GM23248 (cell line): Measurements from ENCODE around the gene NPPB. TPM values are rescaled to one million over a fixed set of nuclear protein-coding genes. Genes with fewer than 3 reads are reported as not detected.

Experiments used
- DNase-seq: peaks from one replicate; pipeline ENCODE4 v3.0.0-alpha.2; 2015
- H2AFZ ChIP-seq: fragments of 200-600 bp; sonication (generic); 2 replicates; pipeline ENCODE4 v1.6.1; 2016; ENCODE audit warnings: antibody characterized with exemption
- H3F3A ChIP-seq: fragments of 200-600 bp; sonication (generic); 2 replicates; pipeline ENCODE4 v1.6.1; 2016; ENCODE audit warnings: mild to moderate bottlenecking, antibody characterized with exemption, mixed run types; ENCODE audit not compliant: insufficient read depth
- H3K27ac ChIP-seq: fragments of 200-600 bp; sonication (generic); 2 replicates; pipeline ENCODE4 v1.5.1; 2016; ENCODE audit warnings: mild to moderate bottlenecking
- H3K27me3 ChIP-seq: fragments of 200-600 bp; sonication (generic); replicated peaks from 2 replicates; pipeline ENCODE4 v1.6.1; 2016; ENCODE audit warnings: mild to moderate bottlenecking; ENCODE audit not compliant: insufficient read depth
- H3K36me3 ChIP-seq: fragments of 200-600 bp; sonication (generic); 2 replicates; pipeline ENCODE4 v1.6.1; 2016; ENCODE audit warnings: low read depth, mild to moderate bottlenecking
- H3K4me1 ChIP-seq: fragments of 200-600 bp; sonication (generic); 2 replicates; pipeline ENCODE4 v1.6.1; 2016; ENCODE audit warnings: mild to moderate bottlenecking; ENCODE audit not compliant: insufficient read depth
- H3K4me2 ChIP-seq: fragments of 200-600 bp; sonication (generic); one replicate; pipeline ENCODE4 v1.6.1; 2016; ENCODE audit warnings: mild to moderate bottlenecking; ENCODE audit not compliant: unreplicated experiment
- H3K4me3 ChIP-seq: fragments of 200-600 bp; sonication (generic); 2 replicates; pipeline ENCODE4 v1.5.1; 2016; ENCODE audit warnings: mild to moderate bottlenecking
- H3K79me2 ChIP-seq: fragments of 200-600 bp; sonication (generic); 2 replicates; pipeline ENCODE4 v1.6.1; 2016; ENCODE audit warnings: mild to moderate bottlenecking; ENCODE audit not compliant: insufficient read depth
- H3K9ac ChIP-seq: fragments of 200-600 bp; sonication (generic); 2 replicates; pipeline ENCODE4 v1.6.1; 2016; ENCODE audit warnings: mild to moderate bottlenecking
- H3K9me2 ChIP-seq: fragments of 200-600 bp; sonication (generic); 2 replicates; pipeline ENCODE4 v1.6.1; 2016; ENCODE audit warnings: mixed run types, mild to moderate bottlenecking, moderate library complexity; ENCODE audit not compliant: insufficient read depth
- H3K9me3 ChIP-seq: fragments of 200-600 bp; sonication (generic); one replicate; pipeline ENCODE4 v1.6.1; 2017; ENCODE audit warnings: low read depth
- H4K20me1 ChIP-seq: fragments of 200-600 bp; sonication (generic); 2 replicates; pipeline ENCODE4 v1.6.0; 2016; ENCODE audit not compliant: insufficient read depth
- EZH2 ChIP-seq: fragments of 200-600 bp; sonication (generic); IDR thresholded peaks from 2 replicates; pipeline ENCODE4 v1.6.1; 2018; ENCODE audit warnings: antibody characterized with exemption, mild to moderate bottlenecking; ENCODE audit not compliant: insufficient read depth, poor library complexity, severe bottlenecking
- EZH2phosphoT487 ChIP-seq: fragments of 200-600 bp; sonication (generic); IDR thresholded peaks from 2 replicates; pipeline ENCODE4 v1.6.1; 2018; ENCODE audit warnings: antibody characterized with exemption, moderate library complexity, mild to moderate bottlenecking, low read depth; ENCODE audit not compliant: insufficient read depth
- WGBS, 2 experiments: methylation state at CpG; one replicate each; pipeline ENCODE4 v1.1.6; 2015 to 2017; ENCODE audit warnings: low lambda C conversion rate in 2 of 2, low coverage in 1 of 2; ENCODE audit errors: missing lambda C conversion rate in 2 of 2; 5-methylcytosine and 5-hydroxymethylcytosine counted together
- in situ Hi-C: fragments of 300-500 bp; cut with MboI; formaldehyde crosslinking; loops from 2 replicates; pipeline ENCODE4 v1.15.0; 2020
- polyA plus RNA-seq: library from polyadenylated mRNA; unstranded; fragments of >200 nt; fragmentation: Nextera tagmentation; extraction: Ambion mirVana; gene quantifications from 2 replicates; pipeline ENCODE4 v1.2.1, GENCODE V29; 2016
- total RNA-seq: library from RNA; depleted of rRNA; stranded (reverse); fragments of >200 nt; shearing (Covaris generic); gene quantifications from 2 replicates; pipeline ENCODE4 v1.2.3, GENCODE V29; 2014

Gene NPPB
- total and polyA plus RNA-seq, 2 experiments from 2014 or later = not detected

- Histone ChIP-seq H3K4me3 (no peak overlapping the region), H3K4me2 (no peak overlapping the region), H3K9me3 (no peaks in the 10 kb centered on the region), H3K27ac (no peak overlapping the region), H3K27me3 (peaks cover 12% of the 10 kb centered on the region; the same call in 1 of the 2 replicates), H3F3A (no peaks in the 10 kb centered on the region), H3K9ac (no peak overlapping the region), H3K79me2 (no peaks in the 10 kb centered on the region), H3K36me3 (no peaks in the 10 kb centered on the region), H2AFZ (no peak overlapping the region), H3K9me2 (no peaks in the 10 kb centered on the region), H3K4me1 (no peaks in the 10 kb centered on the region), H4K20me1 (no peaks in the 10 kb centered on the region)
- TF ChIP-seq EZH2 = no peak
- TF ChIP-seq EZH2phosphoT487 = no peak
- DNase-seq = no peak
- 45 to 52% methylated on average over 13 of the region's 13 CpGs for WGBS, 2 experiments
- in situ Hi-C loops = no loop called here
These were observed 9.7 kb upstream of the NPPB start for GRCh38 chr1:11868331-11868980.

- Histone ChIP-seq H3K9me3 (no peaks in the 10 kb centered on the region), H3F3A (no peaks in the 10 kb centered on the region), H2AFZ (no peak overlapping the region), H3K4me1 (no peaks in the 10 kb centered on the region), H3K36me3 (no peaks in the 10 kb centered on the region), H3K4me2 (no peak overlapping the region), H3K79me2 (no peaks in the 10 kb centered on the region), H3K27ac (no peak overlapping the region), H3K27me3 (peaks cover 43% of the 10 kb centered on the region), H3K9me2 (no peaks in the 10 kb centered on the region), H3K9ac (no peak overlapping the region), H4K20me1 (no peaks in the 10 kb centered on the region), H3K4me3 (no peak overlapping the region)
- in situ Hi-C loops = no loop called here
- TF ChIP-seq EZH2phosphoT487 = no peak
- no peak for TF ChIP-seq EZH2
- peak; percentile 24 for DNase-seq
- 18 to 23% methylated on average over 6 of the region's 6 CpGs for WGBS, 2 experiments
These were observed 4.1 kb upstream of the NPPB start for GRCh38 chr1:11862890-11863289.

GRCh38 chr1:11860587-11860986, 1.8 kb upstream of the NPPB start:
- H3K9me2 ChIP-seq = no peaks in the 10 kb centered on the region
- H3K27me3 ChIP-seq = peaks cover 52% of the 10 kb centered on the region
- H2AFZ ChIP-seq = no peak overlapping the region
- H3K27ac ChIP-seq = no peak overlapping the region
- H3K79me2 ChIP-seq = no peaks in the 10 kb centered on the region
- in situ Hi-C loops = no loop called here
- TF ChIP-seq EZH2 (no peak), EZH2phosphoT487 (no peak)
- 25 to 34% methylated on average over 1 of the region's 1 CpG for WGBS, 2 experiments
- H4K20me1 ChIP-seq = no peaks in the 10 kb centered on the region
- no peaks in the 10 kb centered on the region for H3K36me3 ChIP-seq
- no peak for DNase-seq
- H3K4me2 ChIP-seq = no peak overlapping the region
- no peaks in the 10 kb centered on the region for H3K9me3 ChIP-seq
- H3K4me1 ChIP-seq = no peaks in the 10 kb centered on the region
- no peak overlapping the region for H3K9ac ChIP-seq
- H3K4me3 ChIP-seq = no peak overlapping the region
- no peaks in the 10 kb centered on the region for H3F3A ChIP-seq

- in situ Hi-C loops = no loop called here
- Histone ChIP-seq H3F3A (no peaks in the 10 kb centered on the region), H3K27me3 (peaks cover 52% of the 10 kb centered on the region), H3K4me3 (no peak overlapping the region), H3K9me3 (no peaks in the 10 kb centered on the region), H2AFZ (no peak overlapping the region), H3K9ac (no peak overlapping the region), H3K4me1 (no peaks in the 10 kb centered on the region), H3K79me2 (no peaks in the 10 kb centered on the region), H3K9me2 (no peaks in the 10 kb centered on the region), H3K27ac (no peak overlapping the region), H4K20me1 (no peaks in the 10 kb centered on the region), H3K4me2 (no peak overlapping the region), H3K36me3 (no peaks in the 10 kb centered on the region)
- 14 to 19% methylated on average over 1 to 2 of the region's 2 CpGs for WGBS, 2 experiments
- TF ChIP-seq EZH2phosphoT487 (no peak), EZH2 (no peak)
- no peak for DNase-seq
These were observed 1.3 kb upstream of the NPPB start for GRCh38 chr1:11860083-11860482.
